Fibroblast of villous mesenchyme (primary cell): ENCODE measurements around the gene PRDM16. TPM values are rescaled to one million over a fixed set of nuclear protein-coding genes. Genes with fewer than 3 reads are reported as not detected.

ENCODE experiments used
- DNase-seq: peaks from one replicate; pipeline ENCODE4 v3.0.0-alpha.2; 2010; ENCODE audit warnings: low read depth
- H3K4me3 ChIP-seq: 2 replicates; pipeline ENCODE4 v1.5.1; 2011; ENCODE audit warnings: low read depth, mild to moderate bottlenecking, low read length
- CTCF ChIP-seq: IDR thresholded peaks from 2 replicates; pipeline ENCODE4 v1.5.1; 2012; ENCODE audit warnings: low read depth, mild to moderate bottlenecking, low read length; ENCODE audit not compliant: insufficient read depth
- total RNA-seq: library from RNA; depleted of rRNA; stranded (reverse); fragments of >200 nt; gene quantifications from 2 replicates; pipeline ENCODE4 v1.2.3, GENCODE V29; 2012

Gene PRDM16
- total RNA-seq, 1 donor: 1.7 TPM

GRCh38 chr1:3037281-3038040 lies 31.5 kb upstream of the PRDM16 start:
- TF ChIP-seq CTCF: no peak
- DNase-seq: no peak
- no peak overlapping the region for H3K4me3 ChIP-seq

- TF ChIP-seq CTCF: no peak
- no peak for DNase-seq
- H3K4me3 ChIP-seq: no peak overlapping the region
Observed at GRCh38 chr1:3038113-3038551, 30.9 kb upstream of the PRDM16 start.

- TF ChIP-seq CTCF: no peak
- DNase-seq: no peak
Observed at GRCh38 chr1:3038571-3039181, 30.3 kb upstream of the PRDM16 start.

GRCh38 chr1:3040004-3040403 lies 29.0 kb upstream of the PRDM16 start:
- no peak for DNase-seq

More at GRCh38 chr1:3038571-3039181, 30.3 kb upstream of the PRDM16 start:
- H3K4me3 ChIP-seq: no peak overlapping the region

GRCh38 chr1:3042481-3042880 lies 26.5 kb upstream of the PRDM16 start:
- H3K4me3 ChIP-seq: no peak overlapping the region
- no peak for DNase-seq
- TF ChIP-seq CTCF: no peak

More at GRCh38 chr1:3040004-3040403, 29.0 kb upstream of the PRDM16 start:
- H3K4me3 ChIP-seq: no peak overlapping the region
- no peak for TF ChIP-seq CTCF

GRCh38 chr1:3049164-3049563 lies 19.8 kb upstream of the PRDM16 start:
- no peak for DNase-seq
- no peak for TF ChIP-seq CTCF
- H3K4me3 ChIP-seq: no peak overlapping the region

- DNase-seq: no peak
- no peak for TF ChIP-seq CTCF
- H3K4me3 ChIP-seq: no peak overlapping the region
Observed at GRCh38 chr1:3049905-3050304, 19.1 kb upstream of the PRDM16 start.
